Aorta (tissue), 5 donors: ENCODE data around the gene TMPO. TPM values are rescaled to one million over a fixed set of nuclear protein-coding genes. Genes with fewer than 3 reads are reported as not detected.
"Not testable (repeated sequence)": the region's sequence is repeated elsewhere in the genome, so short reads cannot be mapped to it uniquely, and the experiment has no call there.

Experiments used
- ATAC-seq: fragments of 200-7000 bp; cut with Tn5 transposase; one replicate; pipeline ENCODE4 v1.9.1; 2022; ENCODE audit warnings: moderate library complexity; ENCODE audit not compliant: low FRiP score
- DNase-seq, 2 donors: peaks; one replicate each; pipeline ENCODE4 v3.0.0-alpha.2; 2020
- H3K27ac ChIP-seq, 2 donors: one replicate each; pipeline ENCODE4 v1.5.1; 2013; ENCODE audit warnings: low read length in 2 of 2, mild to moderate bottlenecking in 2 of 2, moderate library complexity in 2 of 2, control low read depth in 1 of 2, inconsistent platforms in 1 of 2, low read depth in 1 of 2
- H3K27me3 ChIP-seq, 2 donors: one replicate each; pipeline ENCODE4 v1.6.1; 2013; ENCODE audit warnings: control low read depth in 1 of 2, low read length in 1 of 2, mild to moderate bottlenecking in 1 of 2, moderate library complexity in 1 of 2; ENCODE audit not compliant: insufficient read depth in 2 of 2, control insufficient read depth in 1 of 2
- H3K36me3 ChIP-seq, 2 donors: one replicate each; pipeline ENCODE4 v1.6.1; 2013; ENCODE audit warnings: control low read depth in 1 of 2, low read length in 1 of 2, mild to moderate bottlenecking in 1 of 2; ENCODE audit not compliant: insufficient read depth in 2 of 2, control insufficient read depth in 1 of 2
- H3K4me1 ChIP-seq, 2 donors: one replicate each; pipeline ENCODE4 v1.6.1; 2013; ENCODE audit warnings: low read length in 2 of 2, control low read depth in 1 of 2, mild to moderate bottlenecking in 1 of 2, moderate library complexity in 1 of 2; ENCODE audit not compliant: insufficient read depth in 2 of 2, control insufficient read depth in 1 of 2
- H3K4me3 ChIP-seq, 2 donors: one replicate each; pipeline ENCODE4 v1.5.1; 2013; ENCODE audit warnings: low read length in 2 of 2, control low read depth in 1 of 2, mild to moderate bottlenecking in 1 of 2
- H3K9me3 ChIP-seq: one replicate; pipeline ENCODE4 v1.6.1; 2013; ENCODE audit warnings: mild to moderate bottlenecking, low read length; ENCODE audit not compliant: control insufficient read depth
- WGBS, 2 donors: extraction: QIAGEN DNeasy Blood & Tissue Kit; methylation state at CpG; one replicate each; pipeline ENCODE4 v1.1.7; 2013; 5-methylcytosine and 5-hydroxymethylcytosine counted together
- intact Hi-C, 2 donors: fragments of 100-400 bp; cut with DNase I; formaldehyde crosslinking; loops; one replicate each; pipeline versions ENCODE4 v1.14.2 to v1.15.0; 2022
- polyA plus RNA-seq, 2 donors: library from polyadenylated mRNA; stranded (reverse); fragments of 200-250 nt; gene quantifications; one replicate each; pipeline ENCODE4 v1.2.3, GENCODE V29; 2013
- total RNA-seq, 2 donors: library from RNA; stranded (reverse); fragmentation: NEBNext Ultra II Directional; extraction: Animal tissue kit (Norgen Biotek cat#: 25700); gene quantifications; one replicate each; pipeline ENCODE4 v1.2.1, GENCODE V29; 2021
- donor health status: healthy with polysubstance abuse.
- donor health status: Bipolar disorder and iron deficiency.
- donor health status: DM: no; HTN: no; CAD: no.
- donor health status: DM: no; HTN: no; CAD: no.
- donor health status: DM: yes; HTN: yes; CAD: no.

The TMPO gene
- total and polyA plus RNA-seq, 4 donors, result 15.2 to 48.3 (median 25.7) TPM

DNA sequence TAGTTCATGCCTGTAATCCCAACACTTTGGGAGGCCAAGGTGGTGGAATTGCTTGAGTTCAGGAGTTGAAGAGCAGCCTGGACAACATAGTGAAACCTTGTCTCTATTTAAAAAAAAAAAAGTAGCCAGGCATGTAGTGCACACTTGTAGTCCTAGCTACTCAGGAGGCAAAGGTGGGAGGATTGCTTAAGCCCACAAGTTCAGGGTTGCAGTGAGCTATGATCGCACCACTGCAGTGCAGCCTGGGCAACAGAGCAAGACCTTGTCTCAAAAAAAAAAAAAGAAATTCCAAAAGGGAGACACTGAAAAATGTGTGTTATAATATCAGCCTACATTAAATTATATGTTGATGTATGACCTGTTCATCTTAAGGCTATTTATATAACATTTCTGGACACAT is 14.7 kb downstream of the TMPO start:
- peaks cover 1% of the 10 kb centered on the region for H3K9me3 ChIP-seq
- DNase-seq, result no peak
- no peak for ATAC-seq
- H3K36me3 ChIP-seq, result peaks cover 0 to 3% of the 10 kb centered on the region in 2 donors
- WGBS, 2 donors, result 88 to 96% methylated on average over 1 of the region's 1 CpG
- H3K27ac ChIP-seq, result no peak overlapping the region
- no peaks in the 10 kb centered on the region for H3K4me1 ChIP-seq
- H3K27me3 ChIP-seq, result no peaks in the 10 kb centered on the region
- intact Hi-C loops, result no loop called here
- H3K4me3 ChIP-seq, result no peak overlapping the region

DNA sequence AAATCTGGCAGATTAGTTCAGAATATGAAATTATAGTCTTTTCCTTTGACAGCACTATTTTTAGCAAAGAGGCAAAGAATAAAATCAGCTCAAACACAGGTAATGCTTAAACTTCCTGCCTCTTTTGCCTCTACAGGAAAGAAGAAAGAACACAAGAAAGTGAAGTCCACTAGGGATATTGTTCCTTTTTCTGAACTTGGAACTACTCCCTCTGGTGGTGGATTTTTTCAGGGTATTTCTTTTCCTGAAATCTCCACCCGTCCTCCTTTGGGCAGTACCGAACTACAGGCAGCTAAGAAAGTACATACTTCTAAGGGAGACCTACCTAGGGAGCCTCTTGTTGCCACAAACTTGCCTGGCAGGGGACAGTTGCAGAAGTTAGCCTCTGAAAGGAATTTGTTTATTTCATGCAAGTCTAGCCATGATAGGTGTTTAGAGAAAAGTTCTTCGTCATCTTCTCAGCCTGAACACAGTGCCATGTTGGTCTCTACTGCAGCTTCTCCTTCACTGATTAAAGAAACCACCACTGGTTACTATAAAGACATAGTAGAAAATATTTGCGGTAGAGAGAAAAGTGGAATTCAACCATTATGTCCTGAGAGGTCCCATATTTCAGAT is 17.4 kb downstream of the TMPO start:
- WGBS, 2 donors, result 76% methylated on average over 4 of the region's 4 CpGs
- ATAC-seq (no peak), DNase-seq (no peak)
- no peak overlapping the region for H3K4me3 ChIP-seq
- peaks cover 0 to 3% of the 10 kb centered on the region in 2 donors for H3K36me3 ChIP-seq
- intact Hi-C loops, result no loop called here
- no peaks in the 10 kb centered on the region for H3K27me3 ChIP-seq
- peaks cover 1% of the 10 kb centered on the region for H3K9me3 ChIP-seq
- H3K27ac ChIP-seq, result no peak overlapping the region
- no peaks in the 10 kb centered on the region for H3K4me1 ChIP-seq

DNA sequence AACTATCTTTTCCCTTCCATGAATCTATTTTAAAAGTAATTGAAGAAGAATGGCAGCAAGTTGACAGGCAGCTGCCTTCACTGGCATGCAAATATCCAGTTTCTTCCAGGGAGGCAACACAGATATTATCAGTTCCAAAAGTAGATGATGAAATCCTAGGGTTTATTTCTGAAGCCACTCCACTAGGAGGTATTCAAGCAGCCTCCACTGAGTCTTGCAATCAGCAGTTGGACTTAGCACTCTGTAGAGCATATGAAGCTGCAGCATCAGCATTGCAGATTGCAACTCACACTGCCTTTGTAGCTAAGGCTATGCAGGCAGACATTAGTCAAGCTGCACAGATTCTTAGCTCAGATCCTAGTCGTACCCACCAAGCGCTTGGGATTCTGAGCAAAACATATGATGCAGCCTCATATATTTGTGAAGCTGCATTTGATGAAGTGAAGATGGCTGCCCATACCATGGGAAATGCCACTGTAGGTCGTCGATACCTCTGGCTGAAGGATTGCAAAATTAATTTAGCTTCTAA is 18.4 kb downstream of the TMPO start:
- 89 to 92% methylated on average over 4 of the region's 4 CpGs for WGBS, 2 donors

DNA sequence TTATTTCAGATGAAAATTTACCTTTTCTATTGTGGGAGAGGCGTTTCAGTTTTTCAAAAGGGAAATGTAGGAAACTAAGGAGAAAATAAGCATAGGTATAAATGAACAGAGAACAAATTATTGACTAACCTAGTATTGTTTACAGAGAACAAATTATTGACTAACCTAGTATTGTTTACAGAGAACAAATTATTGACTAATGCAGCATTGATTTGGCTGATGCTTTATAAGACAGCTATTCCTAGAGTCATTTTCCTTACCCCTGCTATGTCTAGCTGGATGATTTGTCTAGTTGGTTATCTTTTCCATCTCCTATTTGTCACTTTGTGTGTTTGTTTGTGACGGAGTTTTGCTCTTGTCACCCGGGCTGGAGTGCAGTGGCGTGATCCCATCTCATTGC is 22.6 kb downstream of the TMPO start:
- DNase-seq (no peak), ATAC-seq (no peak)
- no peaks in the 10 kb centered on the region for H3K4me1 ChIP-seq
- H3K36me3 ChIP-seq, result peaks cover 0 to 3% of the 10 kb centered on the region in 2 donors
- peaks cover 1% of the 10 kb centered on the region for H3K9me3 ChIP-seq
- 92 to 93% methylated on average over 4 of the region's 4 CpGs for WGBS, 2 donors
- no peak overlapping the region for H3K27ac ChIP-seq
- no peak overlapping the region for H3K4me3 ChIP-seq
- intact Hi-C loops, result no loop called here
- no peaks in the 10 kb centered on the region for H3K27me3 ChIP-seq

More for the DNA sequence above, 18.4 kb downstream of the TMPO start:
- intact Hi-C loops, result no loop called here
- Histone ChIP-seq H3K9me3 (peaks cover 1% of the 10 kb centered on the region), H3K27ac (no peak overlapping the region), H3K4me1 (no peaks in the 10 kb centered on the region), H3K27me3 (no peaks in the 10 kb centered on the region), H3K36me3 (peaks cover 0 to 3% of the 10 kb centered on the region in 2 donors), H3K4me3 (no peak overlapping the region)
- DNase-seq (no peak), ATAC-seq (no peak)

DNA sequence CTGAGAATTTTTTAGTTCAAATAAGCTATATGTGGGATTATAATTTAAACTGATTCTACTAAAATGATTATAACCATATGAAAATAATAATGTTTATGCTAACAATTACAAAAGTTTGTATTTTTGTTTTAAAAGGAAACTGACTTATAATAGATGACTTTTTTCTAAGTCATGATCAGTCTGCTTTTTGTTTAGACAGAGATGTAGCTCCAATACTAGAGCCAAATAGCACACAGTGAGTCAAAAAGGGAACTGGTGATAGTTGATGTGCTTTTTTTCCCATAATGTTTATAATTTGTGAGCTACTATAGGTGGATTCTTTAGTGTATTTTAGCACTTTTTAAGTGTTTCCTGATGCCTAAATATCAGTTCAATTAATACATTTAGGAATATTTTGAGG is 28.3 kb downstream of the TMPO start:
- H3K9me3 ChIP-seq, result no peaks in the 10 kb centered on the region
- intact Hi-C loops, result no loop called here
- H3K36me3 ChIP-seq, result no peaks in the 10 kb centered on the region
- H3K4me3 ChIP-seq, result no peak overlapping the region
- ATAC-seq, result no peak
- H3K27ac ChIP-seq, result no peak overlapping the region
- H3K4me1 ChIP-seq, result no peaks in the 10 kb centered on the region
- DNase-seq, result no peak
- H3K27me3 ChIP-seq, result no peaks in the 10 kb centered on the region

DNA sequence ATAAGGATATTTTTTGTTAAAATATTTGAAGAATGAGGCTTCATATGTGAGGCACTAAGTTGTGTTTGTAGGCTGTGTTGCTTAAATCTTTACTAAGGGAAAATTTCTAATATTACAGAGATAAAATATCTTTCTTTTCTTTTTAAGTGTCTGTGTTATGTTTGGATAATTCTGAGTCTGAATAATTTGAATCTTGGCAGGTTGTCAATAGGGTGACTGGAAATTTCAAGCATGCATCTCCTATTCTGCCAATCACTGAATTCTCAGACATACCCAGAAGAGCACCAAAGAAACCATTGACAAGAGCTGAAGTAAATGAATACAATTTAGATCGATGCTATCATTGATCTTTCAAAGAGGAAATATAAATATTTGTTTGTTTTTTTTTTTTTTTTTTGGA is 29.4 kb downstream of the TMPO start:
- WGBS, 2 donors, result 65 to 76% methylated on average over 1 of the region's 1 CpG
- no peaks in the 10 kb centered on the region for H3K27me3 ChIP-seq
- no peaks in the 10 kb centered on the region for H3K36me3 ChIP-seq
- no peaks in the 10 kb centered on the region for H3K9me3 ChIP-seq
- intact Hi-C loops, result no loop called here
- no peak overlapping the region for H3K27ac ChIP-seq
- no peaks in the 10 kb centered on the region for H3K4me1 ChIP-seq
- H3K4me3 ChIP-seq, result no peak overlapping the region
- no peak for ATAC-seq
- no peak for DNase-seq

DNA sequence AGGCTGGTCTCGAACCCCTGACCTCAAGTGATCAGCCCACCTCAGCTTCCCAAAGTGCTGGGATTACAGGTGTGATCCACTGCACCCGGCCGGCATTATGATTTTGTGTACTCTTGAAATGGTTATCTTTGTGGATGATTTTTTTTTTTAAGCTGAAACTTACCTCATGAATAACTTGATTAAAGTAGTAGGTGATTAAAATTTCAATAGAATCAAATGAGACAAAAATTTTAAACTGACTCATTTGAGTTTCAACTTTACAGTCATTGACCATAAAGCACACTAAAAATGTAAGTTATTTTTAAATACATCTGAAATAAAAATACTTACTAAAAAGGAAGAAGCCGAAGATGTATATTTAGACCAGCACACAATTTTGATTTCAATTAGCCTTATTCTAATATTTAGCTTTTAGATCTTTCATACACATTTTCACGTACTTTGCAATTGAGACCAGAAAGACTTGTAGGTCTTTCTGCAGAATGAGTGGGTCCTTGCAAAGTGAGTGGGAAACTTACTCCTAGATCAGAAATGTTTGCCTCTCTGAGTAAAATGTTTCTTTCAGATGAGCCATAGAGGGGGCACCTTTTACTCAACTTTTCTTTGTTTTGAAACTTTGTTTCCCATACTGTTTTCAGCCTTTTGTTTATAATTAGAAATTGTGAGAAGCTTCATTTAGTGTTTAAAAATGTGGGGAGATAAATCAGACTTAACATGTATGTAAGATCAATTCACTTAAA is 34.2 kb downstream of the TMPO start:
- 93 to 95% methylated on average over 5 of the region's 5 CpGs for WGBS, 2 donors
- H3K27me3 ChIP-seq, result no peaks in the 10 kb centered on the region
- no peak overlapping the region for H3K27ac ChIP-seq
- ATAC-seq (no peak), DNase-seq (no peak)
- intact Hi-C loops, result no loop called here
- no peak overlapping the region for H3K4me3 ChIP-seq
- H3K36me3 ChIP-seq, result peaks cover 0 to 2% of the 10 kb centered on the region in 2 donors
- no peaks in the 10 kb centered on the region for H3K9me3 ChIP-seq
- H3K4me1 ChIP-seq, result no peaks in the 10 kb centered on the region

DNA sequence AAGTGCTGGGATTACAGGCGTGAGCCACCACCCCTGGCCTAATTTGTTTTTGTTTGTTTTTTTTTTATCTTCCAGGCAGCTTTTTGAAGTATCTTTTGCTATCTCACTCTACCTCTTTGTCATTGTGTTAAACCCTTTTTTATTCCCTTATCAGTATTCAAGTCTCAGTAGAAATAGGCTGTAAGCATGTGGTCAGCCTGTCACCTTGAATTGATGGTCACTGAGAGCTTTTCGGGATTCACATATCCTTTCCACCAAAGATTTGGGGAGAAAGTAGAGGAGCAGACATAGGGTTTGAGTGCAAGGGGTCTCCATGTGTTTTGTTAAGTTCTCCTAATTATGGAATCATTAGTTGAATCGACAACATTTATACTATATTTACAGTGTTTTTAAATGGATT is 36.4 kb downstream of the TMPO start:
- DNase-seq, result no peak
- Histone ChIP-seq H3K27me3 (no peaks in the 10 kb centered on the region), H3K4me3 (no peak overlapping the region), H3K9me3 (no peaks in the 10 kb centered on the region), H3K27ac (no peak overlapping the region), H3K4me1 (no peaks in the 10 kb centered on the region), H3K36me3 (peaks cover 0 to 2% of the 10 kb centered on the region in 2 donors)
- intact Hi-C loops, result no loop called here
- 96 to 98% methylated on average over 3 of the region's 3 CpGs for WGBS, 2 donors
- no peak for ATAC-seq

DNA sequence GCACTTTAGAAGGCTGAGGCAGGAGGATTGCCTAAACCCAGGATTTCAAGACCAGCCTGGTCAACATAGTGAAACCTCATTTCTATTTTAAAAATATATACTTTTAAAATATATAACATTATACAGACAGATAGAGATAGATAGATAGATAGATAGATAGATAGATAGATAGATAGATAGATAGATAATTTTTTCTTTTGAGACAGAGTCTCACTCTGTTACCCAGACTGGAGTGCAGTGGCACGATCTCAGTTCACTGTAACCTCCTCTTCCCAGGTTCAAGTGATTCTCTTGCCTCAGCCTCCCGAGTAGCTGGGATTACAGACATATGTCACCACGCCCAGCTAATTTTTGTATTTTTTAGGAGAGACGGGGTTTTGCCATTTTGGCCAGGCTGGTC is 42.7 kb downstream of the TMPO start:
- intact Hi-C loops, ATAC-seq: not testable (repeated sequence)
- 84 to 88% methylated on average over 4 of the region's 4 CpGs for WGBS, 2 donors

More for the DNA sequence above, 42.7 kb downstream of the TMPO start:
- not testable (repeated sequence) for H3K9me3 ChIP-seq, DNase-seq, H3K27ac ChIP-seq, H3K4me1 ChIP-seq, H3K4me3 ChIP-seq, H3K27me3 ChIP-seq, H3K36me3 ChIP-seq
